Lung (tissue), 12 donors: ENCODE measurements around the gene ZNF154. TPM values are rescaled to one million over a fixed set of nuclear protein-coding genes. Genes with fewer than 3 reads are reported as not detected.

ENCODE experiments used
- ATAC-seq: fragments of 200-7000 bp; cut with Tn5 transposase; one replicate; pipeline ENCODE4 v1.9.1; 2020; ENCODE audit warnings: moderate number of reproducible peaks; ENCODE audit not compliant: insufficient read depth, low FRiP score
- DNase-seq, 3 donors: peaks; one replicate each; pipeline ENCODE4 v3.0.0-alpha.2; 2013 to 2017
- H3K27ac ChIP-seq, 2 donors: one replicate each; pipeline ENCODE4 v1.5.1; 2013; ENCODE audit warnings: mild to moderate bottlenecking in 2 of 2, moderate library complexity in 2 of 2, control low read depth in 1 of 2, inconsistent platforms in 1 of 2, low read depth in 1 of 2, low read length in 1 of 2
- H3K27me3 ChIP-seq, 3 donors: one replicate each; pipeline ENCODE4 v1.5.1; 2013; ENCODE audit warnings: low read length in 2 of 3; ENCODE audit not compliant: control insufficient read depth in 3 of 3, insufficient read depth in 3 of 3
- H3K36me3 ChIP-seq, 4 donors: one replicate each; pipeline ENCODE4 v1.5.1; 2013; ENCODE audit warnings: low read length in 4 of 4, mild to moderate bottlenecking in 1 of 4, moderate library complexity in 1 of 4; ENCODE audit not compliant: control insufficient read depth in 4 of 4, insufficient read depth in 4 of 4
- H3K4me1 ChIP-seq, 5 donors: one replicate each; pipeline ENCODE4 v1.5.1; 2013; ENCODE audit warnings: low read length in 5 of 5, mild to moderate bottlenecking in 2 of 5, moderate library complexity in 1 of 5; ENCODE audit not compliant: control insufficient read depth in 5 of 5, insufficient read depth in 5 of 5
- H3K4me3 ChIP-seq: one replicate; pipeline ENCODE4 v1.5.1; 2013; ENCODE audit warnings: mild to moderate bottlenecking, control low read depth, moderate library complexity
- H3K9ac ChIP-seq, 2 donors: one replicate each; pipeline ENCODE4 v1.5.1; 2013; ENCODE audit warnings: low read length in 2 of 2, control low read depth in 1 of 2; ENCODE audit not compliant: insufficient read depth in 1 of 2
- H3K9me3 ChIP-seq, 4 donors: one replicate each; pipeline ENCODE4 v1.5.1; 2013; ENCODE audit warnings: low read length in 3 of 4, mild to moderate bottlenecking in 1 of 4, moderate library complexity in 1 of 4; ENCODE audit not compliant: control insufficient read depth in 4 of 4, insufficient read depth in 3 of 4
- WGBS, 2 donors: extraction: QIAGEN DNeasy Blood & Tissue Kit; methylation state at CpG; one replicate each; pipeline ENCODE4 v1.1.7; 2013; 5-methylcytosine and 5-hydroxymethylcytosine counted together
- polyA plus RNA-seq, 2 donors: library from polyadenylated mRNA; stranded (reverse); fragments of 200-250 nt; gene quantifications; one replicate each; pipeline ENCODE4 v1.2.1, GENCODE V29; 2013
- total RNA-seq, 2 donors: library from RNA; depleted of rRNA in 1 of 2; stranded (reverse); fragments of >200 nt in 1 of 2; gene quantifications; one replicate each; pipeline ENCODE4 v1.2.1, GENCODE V29; 2014 to 2021
- TF ChIP-seq, protein P1 (sequence below): IDR thresholded peaks from 2 replicates; pipeline ENCODE4 v1.5.1; 2012; ENCODE audit warnings: mild to moderate bottlenecking; ENCODE audit errors: control extremely low read depth, extremely low read depth
- donor health status: control.
- donor health status: control.
- donor health status: Bipolar disorder and iron deficiency.
- donor health status: healthy.
- donor health status: DM: yes; HTN: yes; CAD: no.

The ZNF154 gene
- total and polyA plus RNA-seq, 4 donors = 1.2 to 34.6 (median 2.8) TPM

DNA sequence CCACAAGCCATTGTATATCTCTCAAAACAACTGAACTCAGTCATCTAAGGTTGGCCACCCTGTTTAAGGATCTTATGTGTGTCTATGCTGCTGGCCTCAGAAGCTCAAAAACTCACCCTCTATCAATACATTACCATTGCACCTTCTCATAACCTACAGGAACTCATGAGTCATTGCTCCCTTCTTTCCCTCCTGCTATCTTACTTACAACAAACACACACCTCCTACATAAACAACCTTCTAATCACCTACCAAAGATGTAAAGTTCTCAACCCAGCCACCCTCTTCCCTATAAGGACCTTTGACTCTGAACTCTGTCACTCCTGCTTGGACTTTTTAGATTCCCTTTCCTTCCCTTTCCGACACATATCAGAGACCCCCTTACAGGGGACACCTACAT, 53.6 kb downstream of the ZNF154 start:
- ATAC-seq (no peak), DNase-seq (no peak)
- Histone ChIP-seq H3K4me3 (no peak overlapping the region), H3K4me1 (no peaks in the 10 kb centered on the region), H3K27me3 (peaks cover 0 to 6% (median 4%) of the 10 kb centered on the region in 3 donors), H3K9me3 (peaks cover 0 to 32% (median 1%) of the 10 kb centered on the region in 4 donors), H3K36me3 (no peaks in the 10 kb centered on the region), H3K27ac (no peak overlapping the region), H3K9ac (no peak overlapping the region)
- TF ChIP-seq, protein P1, sequence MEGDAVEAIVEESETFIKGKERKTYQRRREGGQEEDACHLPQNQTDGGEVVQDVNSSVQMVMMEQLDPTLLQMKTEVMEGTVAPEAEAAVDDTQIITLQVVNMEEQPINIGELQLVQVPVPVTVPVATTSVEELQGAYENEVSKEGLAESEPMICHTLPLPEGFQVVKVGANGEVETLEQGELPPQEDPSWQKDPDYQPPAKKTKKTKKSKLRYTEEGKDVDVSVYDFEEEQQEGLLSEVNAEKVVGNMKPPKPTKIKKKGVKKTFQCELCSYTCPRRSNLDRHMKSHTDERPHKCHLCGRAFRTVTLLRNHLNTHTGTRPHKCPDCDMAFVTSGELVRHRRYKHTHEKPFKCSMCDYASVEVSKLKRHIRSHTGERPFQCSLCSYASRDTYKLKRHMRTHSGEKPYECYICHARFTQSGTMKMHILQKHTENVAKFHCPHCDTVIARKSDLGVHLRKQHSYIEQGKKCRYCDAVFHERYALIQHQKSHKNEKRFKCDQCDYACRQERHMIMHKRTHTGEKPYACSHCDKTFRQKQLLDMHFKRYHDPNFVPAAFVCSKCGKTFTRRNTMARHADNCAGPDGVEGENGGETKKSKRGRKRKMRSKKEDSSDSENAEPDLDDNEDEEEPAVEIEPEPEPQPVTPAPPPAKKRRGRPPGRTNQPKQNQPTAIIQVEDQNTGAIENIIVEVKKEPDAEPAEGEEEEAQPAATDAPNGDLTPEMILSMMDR = no peak
- 44 to 95% methylated on average over 1 of the region's 1 CpG for WGBS, 2 donors

GRCh38 chr19:57653689-57654088, 55.3 kb downstream of the ZNF154 start:
- Histone ChIP-seq H3K4me1 (no peaks in the 10 kb centered on the region), H3K9ac (no peak overlapping the region), H3K9me3 (peaks cover 0 to 35% (median 1%) of the 10 kb centered on the region in 4 donors), H3K4me3 (no peak overlapping the region), H3K36me3 (no peaks in the 10 kb centered on the region), H3K27ac (no peak overlapping the region), H3K27me3 (peaks cover 0 to 4% (median 0%) of the 10 kb centered on the region in 3 donors)
- DNase-seq = no peak
- 82 to 100% methylated on average over 2 of the region's 2 CpGs for WGBS, 2 donors
- no peak for ATAC-seq
- TF ChIP-seq, protein P1 = no peak

- Histone ChIP-seq H3K4me1 (no peaks in the 10 kb centered on the region), H3K36me3 (no peaks in the 10 kb centered on the region), H3K27me3 (peaks cover 0 to 4% (median 0%) of the 10 kb centered on the region in 3 donors), H3K9ac (no peak overlapping the region), H3K9me3 (peaks cover 0 to 49% (median 1%) of the 10 kb centered on the region in 4 donors), H3K4me3 (no peak overlapping the region), H3K27ac (no peak overlapping the region)
- no peak for ATAC-seq
- TF ChIP-seq, protein P1 = no peak
- 42 to 49% methylated on average over 6 of the region's 6 CpGs for WGBS, 2 donors
- no peak for DNase-seq
Measured at GRCh38 chr19:57651654-57651996, 57.4 kb downstream of the ZNF154 start.
